PC-3 (cell line): ENCODE measurements around the gene CDK19.

Source experiments
- EZH2 ChIP-seq: fragments of 300-600 bp; sonication (generic); IDR thresholded peaks from one replicate; pipeline ENCODE4 v1.6.1; 2017; ENCODE audit warnings: antibody characterized with exemption, mild to moderate bottlenecking, low read length; ENCODE audit not compliant: unreplicated experiment
- TF ChIP-seq, protein P1 (sequence below): fragments of 300-600 bp; sonication (generic); conservative IDR thresholded peaks from 2 replicates; pipeline ENCODE4 v1.5.1; 2017; ENCODE audit warnings: antibody characterized with exemption, low read depth, mild to moderate bottlenecking, low read length

- TF ChIP-seq, protein P1, sequence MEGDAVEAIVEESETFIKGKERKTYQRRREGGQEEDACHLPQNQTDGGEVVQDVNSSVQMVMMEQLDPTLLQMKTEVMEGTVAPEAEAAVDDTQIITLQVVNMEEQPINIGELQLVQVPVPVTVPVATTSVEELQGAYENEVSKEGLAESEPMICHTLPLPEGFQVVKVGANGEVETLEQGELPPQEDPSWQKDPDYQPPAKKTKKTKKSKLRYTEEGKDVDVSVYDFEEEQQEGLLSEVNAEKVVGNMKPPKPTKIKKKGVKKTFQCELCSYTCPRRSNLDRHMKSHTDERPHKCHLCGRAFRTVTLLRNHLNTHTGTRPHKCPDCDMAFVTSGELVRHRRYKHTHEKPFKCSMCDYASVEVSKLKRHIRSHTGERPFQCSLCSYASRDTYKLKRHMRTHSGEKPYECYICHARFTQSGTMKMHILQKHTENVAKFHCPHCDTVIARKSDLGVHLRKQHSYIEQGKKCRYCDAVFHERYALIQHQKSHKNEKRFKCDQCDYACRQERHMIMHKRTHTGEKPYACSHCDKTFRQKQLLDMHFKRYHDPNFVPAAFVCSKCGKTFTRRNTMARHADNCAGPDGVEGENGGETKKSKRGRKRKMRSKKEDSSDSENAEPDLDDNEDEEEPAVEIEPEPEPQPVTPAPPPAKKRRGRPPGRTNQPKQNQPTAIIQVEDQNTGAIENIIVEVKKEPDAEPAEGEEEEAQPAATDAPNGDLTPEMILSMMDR = no peak
- TF ChIP-seq EZH2 = no peak
Observed at GRCh38 chr6:110614586-110614985, 200.7 kb downstream of the CDK19 start.
